ENCODE measurements around the gene FOXJ3.

FOXJ3 gene

DNA sequence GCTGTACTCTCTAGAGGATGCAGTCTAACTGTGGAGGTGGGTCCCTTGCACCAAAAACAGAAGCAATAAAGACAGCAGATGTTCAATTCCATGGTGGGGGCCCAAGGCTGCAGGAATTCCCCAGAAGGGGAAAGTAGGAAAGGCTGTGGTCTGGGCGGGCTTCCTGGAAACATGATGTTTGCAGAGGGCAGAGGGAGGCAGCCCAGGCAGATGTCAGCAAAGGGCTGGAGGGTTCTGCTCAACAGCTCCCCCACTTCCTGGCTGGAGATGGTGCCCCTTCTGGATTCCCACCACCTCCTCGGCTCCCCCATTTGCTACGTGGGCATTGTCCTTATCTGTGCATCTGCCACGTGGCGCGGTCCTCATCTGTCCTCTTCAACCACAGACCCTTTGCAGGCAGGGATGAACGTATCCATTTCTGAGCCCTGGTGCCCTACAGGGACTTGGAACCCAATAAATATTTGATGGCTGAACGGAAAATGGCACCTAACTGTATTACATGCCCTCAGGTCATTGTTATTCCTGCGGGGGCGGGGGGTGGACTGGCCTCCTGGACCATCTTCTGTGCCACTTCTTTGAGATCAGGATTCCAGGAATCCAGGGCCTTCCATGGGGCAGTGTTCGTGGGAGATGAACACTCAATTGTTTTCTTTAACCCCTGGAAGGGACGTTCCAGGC, 190.2 kb downstream of the FOXJ3 start:
- DNase-seq (ENCODE audit: low spot score) = no peak

DNA sequence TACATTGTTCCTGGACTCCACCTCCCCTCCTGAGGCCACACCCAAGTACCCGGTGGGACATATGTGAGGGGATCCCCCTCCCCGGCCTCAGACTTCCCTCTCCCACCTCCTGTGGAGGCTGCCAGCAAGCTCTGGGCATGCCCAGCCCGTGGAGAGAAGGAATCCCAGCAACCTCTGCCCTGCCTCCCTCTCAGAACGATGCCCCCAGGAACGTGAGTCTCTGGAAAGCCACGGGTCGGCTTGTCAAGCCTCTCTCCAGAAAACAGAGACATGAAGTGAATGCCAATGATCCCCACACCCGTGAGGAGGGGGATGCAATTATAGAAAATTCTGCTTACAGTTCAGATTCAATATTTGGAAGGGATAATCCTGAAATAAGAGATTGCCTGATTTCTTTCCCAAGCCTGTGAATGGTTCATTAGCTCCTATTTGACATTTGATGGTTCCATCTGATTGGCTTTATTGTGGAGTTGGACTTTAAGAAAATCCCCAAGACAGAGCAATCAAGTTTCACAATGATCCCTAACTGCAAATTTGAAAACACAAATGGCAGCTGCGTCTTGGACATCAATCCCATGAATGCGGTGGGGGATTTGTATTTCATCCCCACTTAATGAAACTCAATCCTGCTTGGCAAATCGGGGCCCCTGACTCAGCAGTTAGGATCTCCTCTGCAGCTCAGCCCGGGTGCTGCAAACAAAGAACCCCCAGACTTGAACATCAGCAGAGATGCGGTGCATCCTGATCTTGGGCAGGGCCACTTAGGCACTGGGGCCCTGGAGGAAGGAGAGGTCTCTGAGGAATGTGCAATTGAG, 190.9 kb downstream of the FOXJ3 start:
- DNase-seq (ENCODE audit: low spot score) = no peak

DNA sequence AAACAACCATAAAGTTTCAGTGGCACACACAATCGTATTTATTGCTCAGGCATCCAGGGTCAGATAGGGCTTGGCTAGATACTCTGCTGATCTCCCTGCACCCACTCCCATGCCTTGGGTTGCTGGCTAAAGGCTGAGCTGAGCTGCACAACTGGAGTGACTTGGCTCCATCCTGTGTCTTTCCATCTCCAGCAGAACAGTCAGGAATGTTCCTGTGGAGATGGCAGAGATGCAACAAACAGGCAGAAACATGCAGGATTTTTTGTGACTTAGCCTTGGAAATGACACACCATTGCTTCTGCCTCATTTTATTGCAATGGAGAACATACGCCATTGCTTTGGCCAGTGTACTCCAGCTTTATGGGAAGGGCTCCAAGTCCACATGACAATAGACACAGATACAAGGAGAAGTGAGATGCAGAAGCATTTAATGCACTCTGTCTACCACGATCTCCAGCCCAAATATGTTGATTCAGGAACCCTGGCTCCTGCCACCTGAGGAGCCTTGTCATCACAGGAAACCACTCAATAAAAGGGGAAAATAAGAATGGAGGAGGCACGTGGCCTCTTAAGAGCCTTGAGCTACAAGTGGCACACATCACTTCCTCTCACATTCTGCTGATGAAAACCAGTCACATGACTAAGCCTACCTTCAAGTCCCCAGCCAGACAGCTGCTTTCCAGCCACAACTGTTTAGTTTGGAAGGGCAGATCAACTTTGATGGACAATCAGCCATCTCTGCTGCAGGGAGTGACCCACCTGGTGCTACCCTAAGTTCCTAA, 191.9 kb downstream of the FOXJ3 start:
- peak; percentile 25 for DNase-seq (ENCODE audit: low spot score)

DNA sequence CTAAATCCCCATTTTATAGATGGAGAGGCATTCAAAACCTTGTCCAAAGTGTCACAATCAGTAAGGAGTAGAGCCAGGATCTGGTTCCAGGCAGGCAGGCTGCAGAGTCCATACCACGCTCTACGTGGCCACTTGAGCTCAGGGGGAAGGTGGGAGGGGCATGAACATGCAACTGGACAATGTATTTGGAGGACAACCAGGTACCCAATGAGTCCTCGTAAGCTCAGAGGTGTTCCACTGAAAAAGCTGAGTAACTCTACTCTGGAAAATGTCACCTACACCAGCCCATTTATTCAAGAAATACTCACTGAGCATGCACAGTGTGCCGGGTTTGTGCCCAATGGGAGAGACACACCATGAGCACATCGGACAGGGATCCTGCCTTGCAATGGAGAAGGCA, 193.1 kb downstream of the FOXJ3 start:
- no peak for DNase-seq (ENCODE audit: low spot score)

DNA sequence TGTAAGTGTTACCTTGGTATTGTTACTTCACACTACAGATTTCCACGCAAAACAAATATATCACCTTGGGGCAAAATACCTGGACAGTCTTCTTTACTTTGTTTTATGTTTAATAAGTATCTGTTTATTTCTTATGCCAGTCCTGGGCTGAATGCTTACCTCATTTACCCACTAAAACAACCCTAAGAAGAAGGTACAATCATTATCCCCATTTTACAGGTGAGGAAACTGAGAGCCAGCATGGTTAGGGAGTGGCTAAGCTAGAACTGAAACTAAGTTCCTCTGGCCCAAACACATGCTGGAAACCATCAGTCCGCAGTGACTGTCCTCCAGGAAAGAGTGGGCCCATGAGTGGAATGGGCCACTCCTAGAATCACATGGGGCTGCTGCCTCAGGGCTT, 194.8 kb downstream of the FOXJ3 start:
- no peak for DNase-seq (ENCODE audit: low spot score)

DNA sequence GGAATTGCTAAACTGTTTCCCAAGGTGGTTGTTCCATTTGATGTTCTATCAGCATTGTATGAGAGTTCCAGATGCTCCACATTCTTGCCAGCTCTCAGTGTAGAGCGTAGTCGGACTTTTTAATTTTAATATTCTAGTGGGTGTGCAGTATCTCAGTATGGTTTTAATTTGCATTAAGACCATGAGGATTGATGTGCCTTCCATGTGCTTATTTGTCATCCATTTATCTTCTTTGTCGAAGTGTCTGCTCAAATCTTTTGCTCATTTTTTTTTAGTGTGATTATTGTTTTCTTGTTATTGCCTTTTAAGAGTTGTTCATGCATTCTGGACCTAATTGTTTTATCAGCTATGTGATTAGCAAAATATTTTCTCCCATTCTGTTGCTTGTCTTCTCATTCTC, 195.6 kb downstream of the FOXJ3 start:
- DNase-seq (ENCODE audit: low spot score) = no peak

DNA sequence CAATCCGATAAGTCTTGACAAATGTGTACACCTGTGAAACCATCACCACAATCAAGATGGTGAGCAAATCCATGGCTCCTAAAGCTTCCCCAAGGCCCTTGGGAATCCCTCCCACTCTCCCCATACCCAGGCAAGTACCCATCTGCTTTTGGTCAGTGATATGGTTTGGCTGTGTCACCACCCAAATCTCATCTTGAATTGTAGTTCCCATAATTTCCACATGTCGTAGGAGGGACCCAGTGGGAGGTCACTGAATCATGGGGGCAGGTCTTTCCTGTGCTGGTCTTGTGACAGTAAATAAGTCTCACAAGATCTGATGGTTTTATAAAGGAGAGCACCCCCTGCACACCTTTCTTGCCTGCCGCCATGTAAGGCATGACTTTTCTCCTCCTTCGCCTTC, 196.4 kb downstream of the FOXJ3 start:
- no peak for DNase-seq (ENCODE audit: low spot score)

DNA sequence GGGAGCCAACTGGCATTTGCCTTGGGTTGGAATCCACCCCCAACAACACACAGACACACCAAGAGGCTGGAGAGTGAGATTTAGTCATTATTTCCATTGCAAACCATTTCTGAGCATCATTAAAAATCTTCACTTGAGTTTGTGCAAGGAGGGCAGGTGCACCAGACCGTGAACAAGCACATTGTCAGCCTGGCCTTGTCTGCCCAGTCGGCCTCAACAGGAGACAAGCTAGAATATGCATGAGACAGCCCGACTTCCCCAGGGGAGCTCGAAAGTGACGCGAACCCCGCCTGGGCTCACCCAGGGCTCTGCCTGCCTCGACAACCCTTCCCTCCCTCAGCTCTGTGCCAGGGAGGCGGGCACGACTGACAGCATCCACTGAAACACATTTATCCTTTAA, 197.3 kb downstream of the FOXJ3 start:
- DNase-seq (ENCODE audit: low spot score) = peak; percentile 71

DNA sequence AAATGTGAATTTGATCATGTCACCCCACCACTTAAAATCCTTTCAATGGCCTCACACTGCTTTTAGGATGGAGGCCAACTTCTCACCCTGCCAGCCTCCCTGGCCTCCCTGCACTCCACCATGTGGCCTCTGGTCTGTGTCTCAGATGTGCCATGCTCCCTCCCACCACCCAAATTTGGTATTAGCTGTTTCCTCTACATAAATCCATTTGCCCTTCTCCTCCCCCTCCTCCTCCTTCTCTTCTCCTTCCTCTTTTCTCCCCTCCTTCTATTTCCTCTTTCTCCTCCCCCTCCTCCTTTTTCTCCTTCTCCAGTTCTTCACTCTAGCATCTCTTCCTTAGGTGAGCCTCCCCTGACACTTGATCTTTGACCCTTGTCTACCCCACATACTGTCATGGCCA, 198.6 kb downstream of the FOXJ3 start:
- DNase-seq (ENCODE audit: low spot score) = no peak

DNA sequence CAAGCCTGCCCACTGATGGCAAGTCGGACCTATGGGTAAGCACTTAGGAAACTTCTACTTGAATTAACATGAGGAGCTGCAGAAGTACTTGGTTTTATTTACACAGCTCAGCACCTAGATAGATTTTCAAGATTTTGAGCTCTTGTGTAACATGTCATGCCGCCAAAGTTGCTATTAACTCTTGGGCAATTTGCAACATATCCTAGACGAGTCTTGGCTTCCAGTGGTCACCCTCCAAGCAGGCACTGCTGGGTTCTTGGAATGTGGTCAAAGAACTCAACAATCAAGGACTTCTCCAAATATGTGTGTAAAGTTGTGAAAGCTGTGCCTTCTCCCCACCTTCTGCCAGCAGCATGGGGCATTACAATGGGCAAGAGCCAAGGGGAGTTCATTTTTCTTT, 199.6 kb downstream of the FOXJ3 start:
- no peak for DNase-seq (ENCODE audit: low spot score)

DNA sequence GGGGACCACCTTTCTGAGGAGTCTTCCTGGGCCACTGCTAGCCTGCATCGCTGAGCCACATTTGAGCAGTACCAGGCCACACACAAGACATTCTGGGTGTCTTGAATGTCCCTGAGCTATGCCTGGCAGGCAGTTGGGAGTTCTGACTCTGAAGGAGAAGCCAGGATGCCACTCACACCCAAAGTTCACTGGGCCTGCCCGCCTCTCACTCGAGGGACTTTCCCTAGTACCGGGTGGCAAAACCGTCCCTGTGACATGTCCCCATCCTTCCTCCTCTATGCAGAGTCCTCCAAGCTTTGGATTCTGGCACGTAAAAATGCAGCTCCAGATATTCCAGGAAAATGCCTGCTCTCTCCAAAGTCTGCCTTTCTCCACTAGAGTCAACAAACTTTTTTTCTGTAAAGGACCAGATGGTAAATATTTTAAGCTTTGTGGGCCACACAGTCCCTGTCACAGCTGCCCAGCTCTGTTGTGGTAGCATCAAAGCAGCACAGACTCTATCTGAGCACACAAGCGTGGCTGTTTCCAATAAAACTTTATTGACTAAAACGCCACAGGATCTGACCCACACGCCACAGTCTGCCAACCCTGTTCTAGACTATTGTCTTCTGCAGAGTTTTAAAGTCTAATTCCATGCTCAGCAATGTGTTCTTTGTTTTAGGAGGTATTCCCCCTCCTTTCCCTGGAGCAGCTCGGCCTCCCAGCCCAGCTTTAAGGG, 201.1 kb downstream of the FOXJ3 start:
- no peak for DNase-seq (ENCODE audit: low spot score)

DNA sequence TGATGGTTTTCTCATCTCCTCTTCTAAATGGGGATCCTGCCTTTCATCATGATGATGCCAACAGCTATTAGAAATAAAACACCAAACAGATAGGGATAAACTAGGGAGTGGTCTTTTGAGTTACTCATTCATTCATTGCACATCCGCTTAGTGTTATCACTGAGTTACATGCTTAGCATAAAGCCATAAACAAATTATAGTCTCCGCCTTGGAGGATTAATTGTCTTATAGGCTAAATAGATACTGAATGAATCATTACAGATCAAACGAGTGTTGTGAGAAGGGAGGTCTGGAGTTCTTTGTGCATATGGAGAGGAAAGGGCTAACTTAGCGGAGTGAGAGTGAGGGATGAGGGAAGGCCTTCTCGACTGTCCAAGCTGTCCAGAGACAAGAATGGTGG, 201.6 kb downstream of the FOXJ3 start:
- no peak for DNase-seq (ENCODE audit: low spot score)

DNA sequence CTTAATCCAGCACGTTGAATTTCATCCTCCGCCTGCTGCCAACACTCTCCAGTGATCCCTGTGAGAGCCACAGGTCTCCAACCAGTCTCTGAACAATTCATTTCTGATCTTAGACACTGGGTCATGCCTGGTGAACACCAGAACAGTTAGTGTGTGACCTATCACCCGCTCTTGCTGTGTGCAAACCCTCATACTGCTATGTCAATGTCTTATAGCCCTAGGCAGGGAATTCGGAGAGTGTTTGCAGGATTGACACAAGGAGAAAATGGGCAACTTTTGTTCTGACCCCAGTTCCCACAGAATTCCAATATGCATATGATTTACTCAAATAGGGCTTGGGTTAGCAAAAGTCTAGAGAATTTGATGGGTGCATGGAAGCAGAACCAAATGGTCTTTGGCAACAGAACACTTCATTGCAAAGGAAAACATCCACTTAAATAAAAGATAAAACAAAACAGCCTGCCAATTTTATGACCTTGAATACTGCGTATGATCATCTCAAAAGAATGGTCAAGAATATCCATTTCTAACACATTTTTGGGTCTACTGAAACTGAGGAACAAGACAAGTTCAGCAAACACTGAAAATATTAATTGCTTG, 204.9 kb downstream of the FOXJ3 start:
- no peak for DNase-seq (ENCODE audit: low spot score)

DNA sequence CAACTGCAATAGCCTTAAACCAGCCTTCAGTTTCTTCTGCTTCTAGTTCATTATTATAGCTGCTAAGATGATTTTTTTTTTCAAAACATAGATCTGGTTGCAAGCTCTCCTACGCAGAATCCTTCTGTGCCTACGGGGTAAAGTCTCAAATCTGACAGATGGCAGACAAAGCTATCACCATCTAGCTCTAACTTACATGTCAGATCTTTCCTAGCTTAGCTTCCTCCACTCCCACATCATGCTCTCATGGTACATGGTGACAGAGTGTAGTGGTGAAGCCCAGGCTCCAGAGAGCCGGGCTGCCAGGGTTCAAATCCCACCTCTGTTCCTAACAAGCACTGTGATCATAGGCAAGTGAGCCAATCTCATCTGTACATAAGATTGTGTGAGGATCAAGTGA, 206.1 kb downstream of the FOXJ3 start:
- no peak for DNase-seq (ENCODE audit: low spot score)

DNA sequence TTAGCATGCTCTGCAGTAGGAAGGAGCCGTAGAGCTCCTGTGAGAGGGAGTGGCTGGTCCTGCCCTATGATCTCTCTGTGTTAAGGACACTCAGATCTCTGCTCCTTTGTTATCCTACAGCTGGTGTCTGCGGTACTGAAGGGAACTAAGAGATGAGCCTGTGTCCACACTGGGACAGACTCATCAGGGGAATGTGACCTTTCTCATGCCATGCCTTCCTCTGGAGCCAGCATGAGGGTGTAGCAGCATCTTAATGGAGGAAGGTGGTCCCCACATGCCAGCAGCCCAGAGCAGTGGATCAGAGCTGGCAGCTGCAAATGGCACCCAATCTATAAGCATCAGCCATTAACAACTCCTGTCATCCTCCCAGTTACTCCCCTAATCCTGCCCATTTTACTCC, 206.5 kb downstream of the FOXJ3 start:
- no peak for DNase-seq (ENCODE audit: low spot score)

DNA sequence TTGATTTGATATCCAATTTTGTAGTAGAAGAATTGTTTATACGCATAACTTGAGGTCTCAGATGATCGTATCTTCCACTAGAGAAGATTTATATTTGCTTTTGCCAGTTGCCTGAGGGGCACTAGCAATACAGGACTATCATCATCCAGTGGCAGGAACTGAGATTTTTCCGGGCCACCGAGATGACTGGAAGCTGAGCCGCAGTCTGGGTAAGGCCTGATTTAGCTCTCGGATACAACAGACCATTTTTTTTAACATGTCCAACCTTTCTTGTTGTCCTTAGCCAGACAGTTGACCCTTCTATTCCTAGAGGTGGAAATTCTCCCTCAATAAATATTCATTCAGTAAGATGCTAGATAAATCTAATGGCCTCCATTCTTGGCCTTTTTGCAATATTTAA, 207.3 kb downstream of the FOXJ3 start:
- DNase-seq (ENCODE audit: low spot score) = no peak

All from kidney tubule cell (primary cell).